Measurements from ENCODE around the gene DENND1C.

Gene DENND1C

GRCh38 chr19:6476896-6477431, 4.6 kb downstream of the DENND1C start:
- DNase-seq, result no peak

- no peak for DNase-seq
Measured at GRCh38 chr19:6476155-6476895, 5.3 kb downstream of the DENND1C start.

GRCh38 chr19:6475321-6476108, 6.1 kb downstream of the DENND1C start:
- no peak for DNase-seq

- DNase-seq, result no peak
Measured at GRCh38 chr19:6473647-6474046, 7.9 kb downstream of the DENND1C start.

- DNase-seq, result no peak
Measured at GRCh38 chr19:6472713-6473112, 8.9 kb downstream of the DENND1C start.

- DNase-seq, result no peak
Measured at GRCh38 chr19:6471076-6471475, 10.5 kb downstream of the DENND1C start.

- no peak for DNase-seq
Measured at GRCh38 chr19:6470173-6470572, 11.4 kb downstream of the DENND1C start.

- DNase-seq, result no peak
Measured at GRCh38 chr19:6467384-6467783, 14.2 kb downstream of the DENND1C start.

GRCh38 chr19:6466526-6467248, 14.9 kb downstream of the DENND1C start:
- no peak for DNase-seq

GRCh38 chr19:6465663-6466062, 15.9 kb downstream of the DENND1C start:
- DNase-seq, result no peak

GRCh38 chr19:6465006-6465405, 16.6 kb downstream of the DENND1C start:
- DNase-seq, result no peak

- no peak for DNase-seq
Measured at GRCh38 chr19:6464070-6464873, 17.3 kb downstream of the DENND1C start, which contains the start of gene CRB3. Gene CRB3, plus strand, starts transcription at chr19:6464271. Its CDS starts 431 bp downstream, at chr19:6464702.

GRCh38 chr19:6460099-6460884, 21.3 kb downstream of the DENND1C start:
- DNase-seq, result peak; percentile 98

GRCh38 chr19:6459262-6460098, 22.1 kb downstream of the DENND1C start, which contains the start of gene SLC25A23:
Gene SLC25A23, minus strand, starts transcription at chr19:6459792. Its CDS starts 164 bp downstream, at chr19:6459628.
- DNase-seq, result peak; percentile 89

GRCh38 chr19:6458695-6459261, 22.8 kb downstream of the DENND1C start:
- DNase-seq, result no peak

GRCh38 chr19:6457958-6458694, 23.5 kb downstream of the DENND1C start:
- DNase-seq, result no peak

- no peak for DNase-seq
Measured at GRCh38 chr19:6455924-6456323, 25.7 kb downstream of the DENND1C start.

GRCh38 chr19:6453951-6454565, 27.5 kb downstream of the DENND1C start:
- no peak for DNase-seq

- DNase-seq, result no peak
Measured at GRCh38 chr19:6452899-6453298, 28.7 kb downstream of the DENND1C start.
